Measurements from ENCODE around the gene PAQR3.

DNA sequence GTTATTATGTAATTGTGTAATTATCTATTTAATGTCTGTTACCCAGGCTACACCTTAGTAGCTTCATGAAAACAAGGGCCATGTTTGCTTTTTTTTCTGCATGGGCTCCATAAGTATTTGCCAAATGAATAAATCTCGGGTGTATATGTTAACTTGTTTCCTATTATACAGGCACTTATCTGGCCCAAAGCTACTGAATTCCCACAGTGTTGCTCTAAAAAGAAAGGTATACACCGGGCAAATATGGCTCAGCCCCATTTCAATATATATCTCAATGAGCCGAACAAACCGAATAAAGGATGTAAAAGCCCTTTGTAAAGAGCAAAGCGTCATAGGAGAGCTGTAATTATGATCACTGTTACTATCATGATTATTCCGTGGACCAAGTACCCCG, 767 bp downstream of the PAQR3 start:
- TF ChIP-seq CTCF (IDR thresholded peaks at IDR 0.05; ENCODE audit: low read length) (no peak), EZH2phosphoT487 (IDR thresholded peaks at IDR 0.05; ENCODE audit: low read length) (no peak)

Data from MM.1S (cell line).